T-helper 1 cell treated with Interleukin-12 subunit alpha and Interleukin-12 subunit beta and Interleukin-4 antibody, amounts not matched to agents 30 ng/mL and 1 ng/mL, for 36 hours (primary cell): ENCODE data around the gene NBDY. TPM values are rescaled to one million over a fixed set of nuclear protein-coding genes. Genes with fewer than 3 reads are reported as not detected.
"Not testable (repeated sequence)": the region's sequence is repeated elsewhere in the genome, so short reads cannot be mapped to it uniquely, and the experiment has no call there.

Source experiments
- intact Hi-C: fragments of 100-400 bp; cut with micrococcal nuclease; formaldehyde crosslinking; loops from one replicate; pipeline ENCODE4 v1.15.1; 2024
- total RNA-seq: library from RNA; stranded (reverse); gene quantifications from 2 replicates; pipeline ENCODE4 v1.2.3, GENCODE V29; 2022

The NBDY gene
- total RNA-seq, 1 donor from 2014 or later, result 46.5 TPM

GRCh38 chrX:56798866-56799758 lies 70.1 kb downstream of the NBDY start:
- intact Hi-C loops, result no loop called here

DNA sequence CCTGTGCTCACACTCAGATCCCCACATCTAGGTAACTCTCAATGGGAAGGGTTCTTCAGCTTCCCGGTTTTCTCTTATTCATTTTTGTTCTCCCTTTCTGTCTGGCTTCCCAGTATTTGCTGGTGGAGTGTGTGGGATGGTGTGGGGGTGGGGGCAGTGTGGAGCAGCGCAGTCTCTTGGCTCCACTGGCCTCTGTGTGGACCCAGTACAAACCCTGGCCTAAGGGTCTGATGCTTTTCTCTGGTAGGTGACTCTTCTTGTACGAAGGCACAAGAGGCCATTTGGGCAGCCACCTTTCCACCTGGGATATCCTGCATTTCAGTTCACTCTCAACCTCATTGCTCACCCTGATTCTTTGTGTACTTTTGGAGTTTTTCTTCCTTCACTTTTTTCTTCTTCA lies 71.3 kb downstream of the NBDY start:
- intact Hi-C loops, result loop anchor here (2.0 kb wide), 1 partner anchor 320 kb away; the partner anchor contains the start of gene SPIN2B

- intact Hi-C loops, result loop anchor here (1.0 to 2.0 kb wide), 2 partner anchors 12 to 320 kb away; partner anchors contain the start of gene SPIN2B
These were observed 71.8 kb downstream of the NBDY start for GRCh38 chrX:56800801-56801200.

DNA sequence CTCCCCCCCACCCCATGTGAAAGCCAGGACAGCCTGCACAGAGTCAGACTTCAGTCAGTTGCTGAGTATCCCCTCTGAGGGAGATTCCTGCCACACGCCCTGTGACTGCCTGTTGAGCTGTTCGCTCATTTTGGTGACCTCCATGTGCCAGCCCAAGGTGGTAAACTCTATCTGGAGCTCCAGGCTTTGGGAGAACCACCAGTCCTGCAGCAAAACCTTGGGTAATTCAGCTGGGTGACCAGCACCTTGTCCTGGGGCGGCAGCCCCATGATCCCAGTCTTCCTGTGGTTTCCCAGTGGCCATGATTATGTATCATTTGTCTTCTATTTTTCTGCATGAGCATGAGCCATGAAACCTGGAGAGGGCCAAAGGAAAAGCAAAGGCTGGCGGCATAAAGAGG lies 73.4 kb downstream of the NBDY start:
- intact Hi-C loops, result no loop called here

DNA sequence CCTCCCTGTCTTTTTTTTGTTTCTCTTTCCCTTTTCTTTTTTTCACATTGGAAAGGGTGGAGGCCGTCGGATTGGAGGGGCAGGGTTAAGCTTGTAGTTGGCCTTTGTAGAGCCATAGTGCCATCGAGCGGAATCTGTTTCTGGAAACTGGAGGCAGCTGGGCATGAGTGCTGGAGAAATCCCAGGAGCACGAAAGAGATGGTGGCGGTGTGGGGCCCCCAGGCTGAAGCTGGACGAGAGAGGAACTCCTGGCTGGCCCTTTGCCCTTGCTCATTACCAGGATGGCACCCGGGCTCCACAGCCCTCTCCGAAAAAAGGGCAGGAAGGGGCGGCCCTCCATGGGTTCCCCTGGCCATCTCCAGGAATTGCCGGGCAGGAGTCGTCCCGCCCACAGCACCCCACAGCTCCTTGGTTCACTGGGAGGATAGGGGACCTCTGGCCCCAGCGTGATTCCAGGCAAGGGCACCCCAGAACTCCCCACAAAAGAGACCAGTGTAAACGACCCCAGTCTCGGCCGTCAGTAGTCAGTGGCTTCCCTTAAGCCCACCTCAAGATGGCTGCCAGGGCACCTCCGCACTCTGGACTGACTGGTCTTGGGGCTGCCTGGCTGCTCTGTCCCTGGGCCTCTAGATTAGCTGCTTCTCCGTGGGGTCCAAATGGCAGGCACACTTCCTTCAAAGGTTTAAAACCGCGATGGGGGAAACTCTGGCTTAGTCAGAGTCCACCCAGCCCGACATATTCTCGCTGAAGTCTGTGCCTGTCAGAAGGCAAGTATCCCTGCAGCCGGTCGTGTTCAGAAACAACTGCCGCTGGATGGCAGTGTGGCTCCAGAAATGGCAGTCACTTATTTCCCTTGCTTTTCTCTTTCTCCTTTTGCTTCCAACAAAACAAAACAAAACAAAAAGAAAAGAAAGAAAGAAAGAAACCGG lies 74.1 kb downstream of the NBDY start:
- intact Hi-C loops, result loop anchor here (1.0 kb wide), 1 partner anchor 175 kb away; no protein-coding TSS in a partner anchor

GRCh38 chrX:56803850-56804681 lies 75.0 kb downstream of the NBDY start:
- intact Hi-C loops, result loop anchor here (1.0 kb wide), 1 partner anchor 174 kb away; no protein-coding TSS in a partner anchor

- intact Hi-C loops, result no loop called here
These were observed 75.8 kb downstream of the NBDY start for GRCh38 chrX:56804867-56805266.

DNA sequence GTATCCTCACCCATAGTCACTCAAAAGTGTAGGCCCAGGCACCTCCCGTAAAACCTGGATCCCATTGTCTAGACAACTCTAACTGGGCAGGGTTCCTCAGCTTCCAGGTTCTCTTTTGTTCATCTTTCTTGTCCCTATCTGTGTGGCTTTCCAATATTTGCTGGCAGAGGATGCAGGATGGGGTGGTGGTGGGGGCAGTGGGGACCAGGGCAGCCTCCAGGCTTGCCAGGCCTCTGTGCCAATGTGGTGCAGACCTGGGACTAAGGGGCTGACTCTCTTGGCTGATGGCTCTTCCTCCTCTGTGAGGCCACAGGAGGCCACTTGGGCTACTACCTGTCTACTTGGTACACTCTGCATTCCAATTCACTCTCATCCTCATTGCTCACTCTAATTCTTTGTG lies 76.4 kb downstream of the NBDY start:
- intact Hi-C loops, result no loop called here

DNA sequence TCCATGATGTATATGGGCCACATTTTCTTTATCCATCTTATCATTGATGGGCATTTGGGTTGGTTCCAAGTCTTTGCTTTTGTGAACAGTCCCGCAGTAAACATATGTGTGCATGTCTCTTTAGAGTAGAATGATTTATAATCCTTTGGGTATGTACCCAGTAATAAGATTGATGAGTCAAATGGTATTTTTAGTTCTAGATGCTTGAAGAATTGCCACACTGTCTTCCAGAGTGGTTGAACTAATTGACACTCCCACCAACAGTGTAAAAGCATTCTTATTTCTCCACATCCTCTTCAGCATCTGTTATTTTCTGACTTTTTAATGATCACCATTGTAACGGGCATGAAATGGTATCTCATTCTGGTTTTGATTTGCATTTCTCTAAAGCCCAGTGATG lies 77.1 kb downstream of the NBDY start:
- intact Hi-C loops, result not testable (repeated sequence)

DNA sequence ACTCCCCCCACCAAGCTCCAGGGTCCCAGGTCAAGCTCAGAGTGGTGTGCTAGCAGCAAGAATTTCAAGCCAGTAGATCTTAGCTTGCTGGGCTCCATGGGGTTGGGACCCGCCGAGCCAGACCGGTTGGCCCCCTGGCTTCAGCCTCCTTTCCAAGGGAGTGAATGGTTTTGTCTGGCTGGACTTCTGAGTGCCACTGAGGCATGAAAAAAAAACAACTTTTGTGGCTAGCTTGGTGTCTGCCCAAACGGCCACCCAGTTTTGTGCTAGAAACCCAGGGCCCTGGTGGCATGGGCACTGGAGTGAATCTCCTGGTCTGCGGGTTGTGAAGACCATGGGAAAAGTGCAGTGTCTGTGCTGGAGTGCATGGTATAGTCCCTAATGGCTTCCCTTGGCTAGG lies 82.6 kb downstream of the NBDY start:
- intact Hi-C loops, result loop anchor here (5.0 kb wide), 5 partner anchors 186 to 904 kb away; partner anchors contain the start of genes SPIN3 and ZXDB

DNA sequence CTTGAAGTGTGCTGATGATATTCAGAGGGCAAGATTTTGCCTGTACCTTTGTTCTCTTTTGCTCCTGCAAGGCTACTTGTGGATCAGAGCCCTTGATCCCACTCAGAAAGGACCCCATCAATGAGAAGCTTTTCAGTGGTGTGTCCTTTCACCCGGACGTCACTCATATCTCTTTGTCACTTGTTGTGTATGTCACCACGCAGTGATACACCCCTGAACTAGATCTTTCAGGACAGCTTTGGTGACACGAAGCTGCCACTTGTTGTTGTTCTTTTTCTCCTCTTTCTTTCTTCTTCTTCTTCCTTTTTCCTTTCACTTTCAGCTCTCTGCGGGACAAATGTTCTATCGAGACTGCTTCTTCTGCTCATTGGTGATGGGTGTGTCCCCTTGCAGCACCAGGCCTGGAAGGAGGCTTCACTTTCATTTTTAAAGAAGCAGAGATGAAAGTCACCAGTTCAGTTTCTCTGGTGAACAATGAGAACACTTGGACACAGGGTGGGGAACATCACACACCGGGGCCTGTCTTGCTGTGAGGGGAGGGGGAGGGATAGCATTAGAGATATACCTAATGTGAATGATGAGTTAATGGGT lies 83.6 kb downstream of the NBDY start:
- intact Hi-C loops, result loop anchor here (1.0 to 5.0 kb wide), 11 partner anchors 11 to 1098 kb away; partner anchors contain the start of genes FAAH2, SPIN2B, SPIN3 and ZXDA

DNA sequence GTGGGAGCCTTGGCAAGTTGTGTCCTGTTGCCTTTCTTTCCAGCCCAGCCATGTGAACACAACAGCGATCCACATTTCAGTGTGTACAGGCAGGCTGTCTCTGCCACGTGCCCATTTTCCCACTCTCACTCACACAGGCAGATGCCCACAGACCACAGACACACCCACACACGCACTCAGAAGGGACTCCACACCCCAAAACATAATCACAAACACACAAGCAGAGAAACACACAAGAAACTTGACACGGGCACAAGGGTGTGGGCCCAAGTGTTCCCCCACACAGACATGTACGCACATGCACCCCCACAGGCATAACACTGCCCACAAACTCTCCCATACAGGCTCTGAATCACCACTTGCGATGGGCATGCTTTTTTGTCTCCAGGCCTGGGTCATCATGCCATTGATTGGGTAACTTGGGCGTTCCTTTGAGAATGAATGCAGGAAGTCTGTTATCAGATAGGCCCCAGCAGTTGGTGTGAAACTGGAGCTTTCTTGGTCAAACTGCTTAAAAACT lies 84.3 kb downstream of the NBDY start:
- intact Hi-C loops, result loop anchor here (2.0 to 5.0 kb wide), 10 partner anchors 53 to 1097 kb away; partner anchors contain the start of genes FAAH2, SPIN2B, SPIN3 and ZXDA

DNA sequence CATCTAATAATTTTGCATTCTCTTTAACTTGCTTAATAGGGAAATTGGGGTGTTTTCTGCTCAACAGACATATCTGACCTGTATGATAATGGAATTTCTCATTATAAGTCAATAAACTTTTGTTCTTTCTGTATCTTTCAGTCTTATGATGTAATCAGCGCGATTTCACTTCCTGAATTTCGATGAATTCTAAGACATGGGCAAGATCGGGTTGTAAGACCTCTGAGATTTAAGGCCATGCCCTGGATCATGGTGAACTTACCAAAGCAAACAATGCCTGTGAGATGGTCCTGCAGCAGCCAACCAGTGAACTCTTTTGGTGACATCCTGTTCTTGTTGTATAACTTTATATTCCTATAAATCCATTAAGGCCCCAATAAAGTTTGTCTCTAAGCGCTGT lies 88.1 kb downstream of the NBDY start:
- intact Hi-C loops, result no loop called here

DNA sequence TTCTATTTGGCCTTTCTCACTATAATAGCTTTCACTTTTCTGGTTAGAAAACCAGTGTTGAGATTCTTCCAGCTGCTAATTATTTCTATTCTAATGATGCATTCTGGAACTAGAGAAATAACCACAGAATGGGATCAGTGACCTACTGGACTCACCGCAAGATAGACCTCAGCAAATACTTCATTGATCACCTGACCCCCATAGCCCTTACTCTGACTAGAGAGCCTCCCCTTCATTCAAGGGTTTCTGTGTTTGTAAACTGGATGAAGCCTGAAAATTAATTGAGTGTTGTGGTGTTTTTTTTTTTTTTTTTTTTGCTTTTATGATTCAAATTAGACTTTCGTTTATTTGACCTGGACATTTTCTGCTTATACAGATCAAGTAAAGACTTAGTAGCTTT lies 97.0 kb downstream of the NBDY start:
- intact Hi-C loops, result no loop called here

- intact Hi-C loops, result no loop called here
These were observed 104.6 kb downstream of the NBDY start for GRCh38 chrX:56833626-56834025.

DNA sequence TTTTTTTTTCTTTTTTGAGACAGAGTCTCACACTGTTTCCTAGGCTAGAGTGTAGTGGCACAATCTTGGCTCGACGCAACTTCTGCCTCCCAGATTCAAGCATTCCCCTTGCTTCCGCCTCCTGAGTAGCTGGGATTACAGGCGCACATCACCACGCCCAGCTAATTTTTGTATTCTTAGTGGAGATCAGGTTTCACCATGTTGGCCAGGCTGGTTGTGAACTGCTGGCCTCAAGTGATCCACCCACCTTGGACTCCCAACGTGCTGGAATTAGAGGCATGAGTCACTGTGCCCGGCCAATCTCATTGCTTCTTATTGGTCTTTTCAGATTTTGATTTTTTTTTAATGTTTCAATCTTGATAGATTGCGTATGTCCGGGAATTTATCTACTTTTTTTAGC lies 124.4 kb downstream of the NBDY start:
- intact Hi-C loops, result no loop called here

DNA sequence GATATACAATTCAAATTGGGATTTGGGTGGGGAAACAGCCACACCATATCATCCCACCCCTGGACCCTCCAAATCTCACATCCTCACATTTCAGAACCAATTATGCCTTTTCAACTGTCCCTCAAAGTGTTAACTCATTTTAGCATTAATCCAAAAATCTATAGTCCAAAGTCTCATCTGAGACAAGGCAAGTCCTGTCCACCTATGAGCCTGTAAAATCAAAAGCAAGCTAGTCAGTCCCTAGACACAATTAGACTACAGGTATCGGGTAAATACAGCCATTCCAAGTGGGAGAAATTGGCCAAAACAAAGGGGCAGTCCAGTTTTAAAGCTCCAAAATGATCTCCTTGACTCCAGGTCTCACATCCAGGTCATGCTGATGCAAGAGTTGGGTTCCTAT lies 128.0 kb downstream of the NBDY start:
- intact Hi-C loops, result no loop called here

- intact Hi-C loops, result no loop called here
These were observed 131.8 kb downstream of the NBDY start for GRCh38 chrX:56860888-56861287.
